Calu3 (cell line): ENCODE results near the gene KRT14. TPM values are rescaled to one million over a fixed set of nuclear protein-coding genes. Genes with fewer than 3 reads are reported as not detected.

ENCODE experiments used
- BruUV-seq: library from RNA; stranded (reverse); fragments of 400-500 nt; replicated peaks from 2 replicates; lab custom pipeline; 2021; lab: Mats Ljungman, UMichigan
- CTCF ChIA-PET: fragments of 300-600 bp; sonication (Branson Sonifier 250); formaldehyde crosslinking; loops from one replicate; lab custom pipeline; 2022; ENCODE audit warnings: antibody characterized with exemption; lab: Charles Lee
- DNase-seq: peaks from one replicate; pipeline ENCODE4 v3.0.0; 2022
- H3K27ac Mint-ChIP-seq: one replicate; pipeline ENCODE4 v1.8.0; 2022; ENCODE audit warnings: mixed read lengths; ENCODE audit not compliant: unreplicated experiment
- H3K27me3 Mint-ChIP-seq: one replicate; pipeline ENCODE4 v1.8.0; 2022; ENCODE audit warnings: mixed read lengths; ENCODE audit not compliant: unreplicated experiment
- H3K36me3 Mint-ChIP-seq: one replicate; pipeline ENCODE4 v1.8.0; 2022; ENCODE audit warnings: mild to moderate bottlenecking, moderate library complexity, mixed read lengths; ENCODE audit not compliant: insufficient read depth, unreplicated experiment
- H3K4me1 Mint-ChIP-seq: one replicate; pipeline ENCODE4 v1.8.0; 2022; ENCODE audit warnings: mild to moderate bottlenecking, low read depth, mixed read lengths; ENCODE audit not compliant: unreplicated experiment
- H3K4me3 Mint-ChIP-seq: one replicate; pipeline ENCODE4 v1.8.0; 2022; ENCODE audit warnings: mild to moderate bottlenecking, low read depth, moderate library complexity, mixed read lengths; ENCODE audit not compliant: unreplicated experiment
- H3K9me3 Mint-ChIP-seq: one replicate; pipeline ENCODE4 v1.8.0; 2022; ENCODE audit warnings: low read depth, mixed read lengths; ENCODE audit not compliant: unreplicated experiment
- CTCF ChIP-seq: fragments of 200-600 bp; IDR thresholded peaks from one replicate; pipeline ENCODE4 v1.8.0; 2022; ENCODE audit warnings: antibody characterized with exemption; ENCODE audit not compliant: unreplicated experiment
- intact Hi-C: fragments of 100-400 bp; cut with micrococcal nuclease; formaldehyde crosslinking; loops from one replicate; pipeline ENCODE4 v1.10.0; 2022; ENCODE audit not compliant: unreplicated experiment
- total RNA-seq: library from RNA; stranded (reverse); gene quantifications from 2 replicates; pipeline ENCODE4 v1.2.3, GENCODE V29; 2022

Gene KRT14
- total RNA-seq, 1 experiment from 2014 or later, result 12.2 TPM

GRCh38 chr17:41563607-41564170, 23.0 kb downstream of the KRT14 start:
- no peak for DNase-seq
- Mint-ChIP-seq H3K27ac (no peak overlapping the region), H3K27me3 (peaks cover 51% of the 10 kb centered on the region), H3K4me3 (no peak overlapping the region), H3K36me3 (no peaks in the 10 kb centered on the region), H3K4me1 (no peaks in the 10 kb centered on the region), H3K9me3 (no peaks in the 10 kb centered on the region)
- intact Hi-C loops, result no loop called here
- TF ChIP-seq CTCF, result no peak
- CTCF ChIA-PET, result interaction anchor here (1.0 to 1.1 kb wide), 3 partner anchors 9 to 90 kb away, joined by 3 to 5 read pairs (median 4); no protein-coding TSS in a partner anchor
- no TSS peak for BruUV-seq

GRCh38 chr17:41561554-41561953, 25.1 kb downstream of the KRT14 start:
- TF ChIP-seq CTCF, result no peak

GRCh38 chr17:41559548-41559947, 27.1 kb downstream of the KRT14 start:
- CTCF ChIA-PET, result interaction anchor here (1.7 to 3.4 kb wide), 2 partner anchors 11 to 20 kb away, joined by 5 to 17 read pairs; no protein-coding TSS in a partner anchor
- Mint-ChIP-seq H3K27me3 (peaks cover 14% of the 10 kb centered on the region), H3K4me3 (no peak overlapping the region), H3K36me3 (no peaks in the 10 kb centered on the region), H3K9me3 (no peaks in the 10 kb centered on the region), H3K27ac (no peak overlapping the region), H3K4me1 (peaks cover 11% of the 10 kb centered on the region)
- BruUV-seq, result no TSS peak
- no peak for DNase-seq
- intact Hi-C loops, result no loop called here
- TF ChIP-seq CTCF, result no peak

More at GRCh38 chr17:41561554-41561953, 25.1 kb downstream of the KRT14 start:
- H3K27me3 Mint-ChIP-seq, result peaks cover 30% of the 10 kb centered on the region
- no TSS peak for BruUV-seq
- CTCF ChIA-PET, result interaction anchor here (0.7 kb wide), 1 partner anchor 24 kb away, joined by 6 read pairs; no protein-coding TSS in a partner anchor
- no peaks in the 10 kb centered on the region for H3K36me3 Mint-ChIP-seq
- no peak overlapping the region for H3K4me3 Mint-ChIP-seq
- no peaks in the 10 kb centered on the region for H3K4me1 Mint-ChIP-seq
- DNase-seq, result no peak
- H3K9me3 Mint-ChIP-seq, result no peaks in the 10 kb centered on the region
- H3K27ac Mint-ChIP-seq, result no peak overlapping the region
- intact Hi-C loops, result no loop called here

GRCh38 chr17:41556931-41557330, 29.8 kb downstream of the KRT14 start:
- no peaks in the 10 kb centered on the region for H3K27me3 Mint-ChIP-seq
- no peaks in the 10 kb centered on the region for H3K9me3 Mint-ChIP-seq
- intact Hi-C loops, result no loop called here
- no TSS peak for BruUV-seq
- H3K27ac Mint-ChIP-seq, result no peak overlapping the region
- CTCF ChIA-PET, result interaction anchor here (0.6 kb wide), 3 partner anchors 92 to 1682 kb away, joined by 3 read pairs; no protein-coding TSS in a partner anchor
- H3K36me3 Mint-ChIP-seq, result no peaks in the 10 kb centered on the region
- no peak overlapping the region for H3K4me3 Mint-ChIP-seq
- no peak for TF ChIP-seq CTCF
- peaks cover 37% of the 10 kb centered on the region for H3K4me1 Mint-ChIP-seq
- DNase-seq, result no peak
